Choroid plexus epithelial cell (primary cell): ENCODE data around the gene NAT16.
"Not testable (repeated sequence)": the region's sequence is repeated elsewhere in the genome, so short reads cannot be mapped to it uniquely, and the experiment has no call there.

Source experiments
- DNase-seq: peaks from one replicate; pipeline ENCODE4 v3.0.0-alpha.2; 2010; ENCODE audit warnings: low read depth
- H3K4me3 ChIP-seq: 2 replicates; pipeline ENCODE4 v1.5.1; 2011; ENCODE audit warnings: low read depth, mild to moderate bottlenecking, control low read depth, low read length, moderate library complexity
- CTCF ChIP-seq: conservative IDR thresholded peaks from 2 replicates; pipeline ENCODE4 v1.5.1; 2011; ENCODE audit warnings: low read depth, mild to moderate bottlenecking, control low read depth, inconsistent platforms, low read length, moderate library complexity

NAT16 gene

GRCh38 chr7:101122933-101123702 lies 57.0 kb downstream of the NAT16 start:
- TF ChIP-seq CTCF: no peak
- H3K4me3 ChIP-seq: no peak overlapping the region
- DNase-seq: no peak

- DNase-seq: peak; percentile 94
- peak overlapping the region; percentile 34 for H3K4me3 ChIP-seq
- TF ChIP-seq CTCF: no peak
Measured at GRCh38 chr7:101121991-101122932, 57.8 kb downstream of the NAT16 start.

GRCh38 chr7:101121631-101121990 lies 58.5 kb downstream of the NAT16 start:
- not testable (repeated sequence) for H3K4me3 ChIP-seq

More at GRCh38 chr7:101121631-101121990, 58.5 kb downstream of the NAT16 start:
- not testable (repeated sequence) for DNase-seq
